ENCODE results near the gene C9.
"Not testable (repeated sequence)": the region's sequence is repeated elsewhere in the genome, so short reads cannot be mapped to it uniquely, and the experiment has no call there.

Gene C9

GRCh38 chr5:39274398-39275085 lies 89.8 kb downstream of the C9 start:
- peak overlapping the region; percentile 8 for H3K27ac ChIP-seq (ENCODE audit: low read depth, low read length)
- H3K36me3 ChIP-seq (ENCODE audit: control insufficient read depth in 5 of 5, insufficient read depth in 5 of 5, low read length in 5 of 5) = no peaks in the 10 kb centered on the region
- H3K27me3 ChIP-seq (ENCODE audit: control insufficient read depth in 5 of 5, insufficient read depth in 4 of 5, low read length in 5 of 5) = no peaks in the 10 kb centered on the region
- no peaks in the 10 kb centered on the region for H3K9me3 ChIP-seq (ENCODE audit: control insufficient read depth in 5 of 5, low read length in 5 of 5)
- H3K4me1 ChIP-seq (ENCODE audit: control insufficient read depth in 5 of 5, insufficient read depth in 5 of 5, low read length in 5 of 5) = peaks cover 0 to 4% (median 2%) of the 10 kb centered on the region in 5 donors
- H3K4me3 ChIP-seq (ENCODE audit: low read depth in 1 of 5, low read length in 5 of 5) = peak overlapping the region in 3 of 5 donors; percentile 24 to 55 (median 34)
- peak overlapping the region in 1 of 5 donors; percentile 48 for H3K9ac ChIP-seq (ENCODE audit: low read length in 5 of 5)

DNA sequence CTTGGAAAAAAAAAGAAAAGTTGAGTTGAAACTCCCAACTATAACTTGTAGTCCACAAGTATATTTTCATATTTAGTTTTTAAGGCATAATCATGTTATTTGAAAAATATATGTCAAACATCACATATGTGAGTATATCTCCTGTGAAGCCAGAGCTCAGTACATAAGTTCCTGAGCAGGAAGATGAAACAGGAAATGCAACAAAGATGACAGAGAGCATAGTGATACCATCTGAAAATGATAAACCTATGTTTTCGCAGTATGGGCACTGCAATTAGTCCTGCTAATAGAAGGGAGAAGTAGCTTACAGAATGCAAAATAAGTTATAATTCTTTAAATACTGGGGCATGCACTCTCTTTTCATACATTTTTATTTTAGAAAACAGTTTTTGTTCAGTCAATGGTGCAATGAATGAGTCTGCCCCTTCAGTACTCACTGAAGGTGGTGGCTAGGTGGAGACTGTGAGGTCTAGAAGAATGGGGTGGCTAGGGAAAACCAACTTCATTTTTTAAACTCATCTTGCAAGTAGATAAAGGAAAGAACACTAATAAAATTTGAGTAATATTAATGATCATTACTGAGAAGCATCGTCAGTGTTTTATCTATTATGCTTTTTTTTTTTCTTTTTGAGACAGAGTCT lies 90.9 kb downstream of the C9 start:
- Histone ChIP-seq H3K4me3 (ENCODE audit: low read depth in 1 of 5, low read length in 5 of 5) (no peak overlapping the region), H3K27me3 (ENCODE audit: control insufficient read depth in 5 of 5, insufficient read depth in 4 of 5, low read length in 5 of 5) (no peaks in the 10 kb centered on the region), H3K4me1 (ENCODE audit: control insufficient read depth in 5 of 5, insufficient read depth in 5 of 5, low read length in 5 of 5) (peaks cover 0 to 4% (median 2%) of the 10 kb centered on the region in 5 donors), H3K9ac (ENCODE audit: low read length in 5 of 5) (no peak overlapping the region), H3K9me3 (ENCODE audit: control insufficient read depth in 5 of 5, low read length in 5 of 5) (no peaks in the 10 kb centered on the region), H3K27ac (ENCODE audit: low read depth, low read length) (no peak overlapping the region), H3K36me3 (ENCODE audit: control insufficient read depth in 5 of 5, insufficient read depth in 5 of 5, low read length in 5 of 5) (no peaks in the 10 kb centered on the region)

DNA sequence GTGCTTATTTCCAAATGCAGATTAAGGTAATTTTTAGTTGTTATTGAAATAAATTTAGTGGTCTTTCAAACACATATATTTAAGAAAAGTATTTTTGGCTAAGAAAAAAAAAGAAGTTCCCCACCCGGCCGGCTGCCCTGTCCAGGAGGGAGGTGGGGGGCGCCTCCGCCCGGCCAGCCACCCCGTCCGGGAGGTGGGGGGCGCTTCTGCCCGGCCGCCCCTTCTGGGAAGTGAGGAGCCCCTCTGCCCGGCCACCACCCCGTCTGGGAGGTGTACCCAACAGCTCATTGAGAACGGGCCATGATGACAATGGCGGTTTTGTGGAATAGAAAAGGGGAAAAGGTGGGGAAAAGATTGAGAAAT lies 91.4 kb downstream of the C9 start:
- not testable (repeated sequence) for H3K36me3 ChIP-seq (ENCODE audit: control insufficient read depth in 5 of 5, insufficient read depth in 5 of 5, low read length in 5 of 5); H3K9me3 ChIP-seq (ENCODE audit: control insufficient read depth in 5 of 5, low read length in 5 of 5); H3K4me3 ChIP-seq (ENCODE audit: low read depth in 1 of 5, low read length in 5 of 5); H3K9ac ChIP-seq (ENCODE audit: low read length in 5 of 5); H3K27me3 ChIP-seq (ENCODE audit: control insufficient read depth in 5 of 5, insufficient read depth in 4 of 5, low read length in 5 of 5); H3K27ac ChIP-seq (ENCODE audit: low read depth, low read length); H3K4me1 ChIP-seq (ENCODE audit: control insufficient read depth in 5 of 5, insufficient read depth in 5 of 5, low read length in 5 of 5)

DNA sequence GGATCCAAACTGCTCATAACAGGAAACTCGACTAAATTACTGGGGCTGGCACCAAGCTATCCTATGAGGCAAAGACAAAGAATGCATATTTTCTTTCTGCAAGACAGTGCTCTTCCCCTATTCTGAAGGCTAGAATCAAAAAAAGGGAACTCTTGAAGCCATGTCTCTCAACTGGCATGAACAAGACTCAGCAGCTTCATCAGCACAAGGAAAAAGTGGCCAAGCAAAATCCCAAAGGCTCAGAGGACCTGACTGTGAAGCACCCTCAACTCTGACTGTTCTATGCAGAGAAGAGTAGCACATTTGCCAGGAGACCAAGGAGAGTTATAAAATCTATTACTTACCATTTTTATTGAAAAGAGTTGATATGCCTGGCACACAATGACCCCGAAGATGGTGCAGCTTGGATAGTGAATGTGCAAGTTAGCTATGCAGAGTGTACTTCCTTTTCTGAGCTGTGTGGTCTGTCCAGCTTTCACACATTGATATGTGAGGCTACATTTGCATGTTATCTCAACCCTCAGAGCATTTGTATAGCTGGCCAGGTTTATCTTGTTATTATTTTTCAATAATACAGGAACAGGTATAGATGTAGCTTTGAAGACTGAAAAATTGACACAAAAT lies 94.0 kb downstream of the C9 start:
- Histone ChIP-seq H3K9me3 (ENCODE audit: control insufficient read depth in 5 of 5, low read length in 5 of 5) (no peaks in the 10 kb centered on the region), H3K4me3 (ENCODE audit: low read depth in 1 of 5, low read length in 5 of 5) (no peak overlapping the region), H3K27me3 (ENCODE audit: control insufficient read depth in 5 of 5, insufficient read depth in 4 of 5, low read length in 5 of 5) (no peaks in the 10 kb centered on the region), H3K9ac (ENCODE audit: low read length in 5 of 5) (no peak overlapping the region), H3K36me3 (ENCODE audit: control insufficient read depth in 5 of 5, insufficient read depth in 5 of 5, low read length in 5 of 5) (no peaks in the 10 kb centered on the region), H3K27ac (ENCODE audit: low read depth, low read length) (no peak overlapping the region), H3K4me1 (ENCODE audit: control insufficient read depth in 5 of 5, insufficient read depth in 5 of 5, low read length in 5 of 5) (peaks cover 0 to 4% (median 2%) of the 10 kb centered on the region in 5 donors)

- Histone ChIP-seq H3K9me3 (ENCODE audit: control insufficient read depth in 5 of 5, low read length in 5 of 5) (no peaks in the 10 kb centered on the region), H3K4me3 (ENCODE audit: low read depth in 1 of 5, low read length in 5 of 5) (no peak overlapping the region), H3K4me1 (ENCODE audit: control insufficient read depth in 5 of 5, insufficient read depth in 5 of 5, low read length in 5 of 5) (peaks cover 0 to 4% (median 0%) of the 10 kb centered on the region in 5 donors), H3K27ac (ENCODE audit: low read depth, low read length) (no peak overlapping the region), H3K36me3 (ENCODE audit: control insufficient read depth in 5 of 5, insufficient read depth in 5 of 5, low read length in 5 of 5) (no peaks in the 10 kb centered on the region), H3K9ac (ENCODE audit: low read length in 5 of 5) (no peak overlapping the region), H3K27me3 (ENCODE audit: control insufficient read depth in 5 of 5, insufficient read depth in 4 of 5, low read length in 5 of 5) (no peaks in the 10 kb centered on the region)
These were observed 97.1 kb downstream of the C9 start for GRCh38 chr5:39267186-39267585.

DNA sequence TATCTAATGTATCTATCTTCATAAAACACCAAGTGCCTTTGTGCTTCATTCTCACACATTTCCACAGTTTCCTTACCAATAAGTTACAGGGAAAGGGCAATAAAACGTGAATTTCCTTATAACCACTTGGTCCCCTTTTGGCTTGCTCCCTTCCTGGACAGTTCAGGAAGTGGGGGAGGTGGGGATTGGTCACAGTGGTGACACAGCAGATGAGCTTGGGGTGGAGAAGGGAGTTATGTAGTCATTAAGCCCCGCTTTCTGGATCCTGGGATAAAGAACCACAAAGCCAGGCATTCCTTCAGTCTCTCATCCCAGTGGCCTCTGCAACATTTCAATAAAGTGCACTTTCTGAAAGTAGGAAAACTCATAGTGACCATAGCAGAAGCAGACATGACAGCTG lies 97.9 kb downstream of the C9 start:
- H3K4me3 ChIP-seq (ENCODE audit: low read depth in 1 of 5, low read length in 5 of 5) = no peak overlapping the region
- H3K4me1 ChIP-seq (ENCODE audit: control insufficient read depth in 5 of 5, insufficient read depth in 5 of 5, low read length in 5 of 5) = peaks cover 0 to 4% (median 0%) of the 10 kb centered on the region in 5 donors
- H3K36me3 ChIP-seq (ENCODE audit: control insufficient read depth in 5 of 5, insufficient read depth in 5 of 5, low read length in 5 of 5) = no peaks in the 10 kb centered on the region
- no peaks in the 10 kb centered on the region for H3K27me3 ChIP-seq (ENCODE audit: control insufficient read depth in 5 of 5, insufficient read depth in 4 of 5, low read length in 5 of 5)
- no peak overlapping the region for H3K9ac ChIP-seq (ENCODE audit: low read length in 5 of 5)
- H3K9me3 ChIP-seq (ENCODE audit: control insufficient read depth in 5 of 5, low read length in 5 of 5) = no peaks in the 10 kb centered on the region
- no peak overlapping the region for H3K27ac ChIP-seq (ENCODE audit: low read depth, low read length)

- Histone ChIP-seq H3K27ac (ENCODE audit: low read depth, low read length) (no peak overlapping the region), H3K27me3 (ENCODE audit: control insufficient read depth in 5 of 5, insufficient read depth in 4 of 5, low read length in 5 of 5) (no peaks in the 10 kb centered on the region), H3K36me3 (ENCODE audit: control insufficient read depth in 5 of 5, insufficient read depth in 5 of 5, low read length in 5 of 5) (no peaks in the 10 kb centered on the region), H3K9me3 (ENCODE audit: control insufficient read depth in 5 of 5, low read length in 5 of 5) (no peaks in the 10 kb centered on the region), H3K9ac (ENCODE audit: low read length in 5 of 5) (no peak overlapping the region), H3K4me1 (ENCODE audit: control insufficient read depth in 5 of 5, insufficient read depth in 5 of 5, low read length in 5 of 5) (peaks cover 0 to 4% (median 0%) of the 10 kb centered on the region in 5 donors), H3K4me3 (ENCODE audit: low read depth in 1 of 5, low read length in 5 of 5) (no peak overlapping the region)
These were observed 99.8 kb downstream of the C9 start for GRCh38 chr5:39264528-39264927.

DNA sequence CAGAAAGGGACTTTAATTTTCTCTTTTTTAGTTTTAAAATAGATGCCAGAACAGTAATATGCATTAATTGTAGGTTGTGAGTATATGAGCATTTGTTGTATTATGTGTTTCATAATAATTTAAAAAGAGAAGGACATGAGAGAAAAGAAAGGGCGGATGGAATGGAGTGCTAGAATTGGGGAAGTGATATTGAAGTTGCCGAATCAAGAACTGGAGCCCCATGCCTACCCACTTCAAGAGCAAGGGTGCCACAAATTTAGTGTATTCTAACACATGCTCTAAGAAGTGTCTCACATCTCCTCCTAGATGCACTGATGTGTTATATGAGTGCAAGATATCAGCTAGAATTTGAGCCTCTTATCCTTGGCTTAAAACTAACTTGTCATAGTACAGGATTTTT lies 101.3 kb downstream of the C9 start:
- H3K4me3 ChIP-seq (ENCODE audit: low read depth in 1 of 5, low read length in 5 of 5) = no peak overlapping the region
- no peak overlapping the region for H3K27ac ChIP-seq (ENCODE audit: low read depth, low read length)
- peaks cover 0 to 4% (median 0%) of the 10 kb centered on the region in 5 donors for H3K4me1 ChIP-seq (ENCODE audit: control insufficient read depth in 5 of 5, insufficient read depth in 5 of 5, low read length in 5 of 5)
- H3K36me3 ChIP-seq (ENCODE audit: control insufficient read depth in 5 of 5, insufficient read depth in 5 of 5, low read length in 5 of 5) = no peaks in the 10 kb centered on the region
- no peaks in the 10 kb centered on the region for H3K27me3 ChIP-seq (ENCODE audit: control insufficient read depth in 5 of 5, insufficient read depth in 4 of 5, low read length in 5 of 5)
- no peak overlapping the region for H3K9ac ChIP-seq (ENCODE audit: low read length in 5 of 5)
- H3K9me3 ChIP-seq (ENCODE audit: control insufficient read depth in 5 of 5, low read length in 5 of 5) = no peaks in the 10 kb centered on the region

- no peak overlapping the region for H3K4me3 ChIP-seq (ENCODE audit: low read depth in 1 of 5, low read length in 5 of 5)
- H3K27me3 ChIP-seq (ENCODE audit: control insufficient read depth in 5 of 5, insufficient read depth in 4 of 5, low read length in 5 of 5) = no peaks in the 10 kb centered on the region
- H3K9me3 ChIP-seq (ENCODE audit: control insufficient read depth in 5 of 5, low read length in 5 of 5) = no peaks in the 10 kb centered on the region
- no peaks in the 10 kb centered on the region for H3K36me3 ChIP-seq (ENCODE audit: control insufficient read depth in 5 of 5, insufficient read depth in 5 of 5, low read length in 5 of 5)
- no peak overlapping the region for H3K27ac ChIP-seq (ENCODE audit: low read depth, low read length)
- H3K9ac ChIP-seq (ENCODE audit: low read length in 5 of 5) = no peak overlapping the region
- H3K4me1 ChIP-seq (ENCODE audit: control insufficient read depth in 5 of 5, insufficient read depth in 5 of 5, low read length in 5 of 5) = peaks cover 0 to 5% (median 0%) of the 10 kb centered on the region in 5 donors
These were observed 104.2 kb downstream of the C9 start for GRCh38 chr5:39260095-39260494.

- H3K9me3 ChIP-seq (ENCODE audit: control insufficient read depth in 5 of 5, low read length in 5 of 5) = no peaks in the 10 kb centered on the region
- H3K27ac ChIP-seq (ENCODE audit: low read depth, low read length) = no peak overlapping the region
- H3K36me3 ChIP-seq (ENCODE audit: control insufficient read depth in 5 of 5, insufficient read depth in 5 of 5, low read length in 5 of 5) = no peaks in the 10 kb centered on the region
- H3K9ac ChIP-seq (ENCODE audit: low read length in 5 of 5) = no peak overlapping the region
- H3K27me3 ChIP-seq (ENCODE audit: control insufficient read depth in 5 of 5, insufficient read depth in 4 of 5, low read length in 5 of 5) = no peaks in the 10 kb centered on the region
- no peak overlapping the region for H3K4me3 ChIP-seq (ENCODE audit: low read depth in 1 of 5, low read length in 5 of 5)
- peaks cover 0 to 5% (median 0%) of the 10 kb centered on the region in 5 donors for H3K4me1 ChIP-seq (ENCODE audit: control insufficient read depth in 5 of 5, insufficient read depth in 5 of 5, low read length in 5 of 5)
These were observed 106.7 kb downstream of the C9 start for GRCh38 chr5:39257554-39257953.
